ENCODE data around the gene P2RY2.

Gene P2RY2

GRCh38 chr11:73177778-73178539 is 40.1 kb upstream of the P2RY2 start:
- peak; percentile 81 for TF ChIP-seq CTCF (IDR thresholded peaks at IDR 0.05; ENCODE audit: borderline replicate concordance, control extremely low read depth, extremely low read depth, insufficient read depth, missing control alignments)
- peak; percentile 89 for DNase-seq (ENCODE audit: low spot score)
- in situ Hi-C loops (cut with MboI; ENCODE audit: low sequenced_read_pairs, unreplicated experiment) = loop anchor here (10.0 kb wide), 1 partner anchor 343 kb away; no protein-coding TSS in a partner anchor

DNA sequence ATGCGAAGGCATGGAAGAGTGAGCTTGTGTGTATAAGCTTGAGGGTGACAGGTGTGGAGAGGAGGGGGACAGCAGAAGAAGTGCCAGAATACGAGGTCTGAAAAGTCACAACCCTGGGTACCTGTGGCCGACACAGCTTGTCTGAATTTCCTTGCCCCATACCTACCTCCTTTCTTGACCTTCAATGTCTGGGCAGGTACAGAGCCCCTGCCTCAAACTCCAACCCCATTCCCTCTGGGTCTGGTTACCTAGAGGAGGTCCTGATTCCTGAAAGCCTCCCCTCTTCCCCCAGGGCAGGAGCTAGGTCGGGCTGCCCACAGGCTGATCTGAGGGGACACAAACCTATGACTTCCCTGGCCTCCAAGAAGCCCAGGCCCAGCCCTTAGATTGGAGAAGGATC is 39.4 kb upstream of the P2RY2 start:
- in situ Hi-C loops (cut with MboI; ENCODE audit: low sequenced_read_pairs, unreplicated experiment) = loop anchor here (10.0 kb wide), 1 partner anchor 344 kb away; no protein-coding TSS in a partner anchor
- no peak for TF ChIP-seq CTCF (IDR thresholded peaks at IDR 0.05; ENCODE audit: borderline replicate concordance, control extremely low read depth, extremely low read depth, insufficient read depth, missing control alignments)
- DNase-seq (ENCODE audit: low spot score) = no peak

GRCh38 chr11:73182824-73183321 is 35.2 kb upstream of the P2RY2 start:
- in situ Hi-C loops (cut with MboI; ENCODE audit: low sequenced_read_pairs, unreplicated experiment) = no loop called here
- no peak for TF ChIP-seq CTCF (IDR thresholded peaks at IDR 0.05; ENCODE audit: borderline replicate concordance, control extremely low read depth, extremely low read depth, insufficient read depth, missing control alignments)
- no peak for DNase-seq (ENCODE audit: low spot score)

DNA sequence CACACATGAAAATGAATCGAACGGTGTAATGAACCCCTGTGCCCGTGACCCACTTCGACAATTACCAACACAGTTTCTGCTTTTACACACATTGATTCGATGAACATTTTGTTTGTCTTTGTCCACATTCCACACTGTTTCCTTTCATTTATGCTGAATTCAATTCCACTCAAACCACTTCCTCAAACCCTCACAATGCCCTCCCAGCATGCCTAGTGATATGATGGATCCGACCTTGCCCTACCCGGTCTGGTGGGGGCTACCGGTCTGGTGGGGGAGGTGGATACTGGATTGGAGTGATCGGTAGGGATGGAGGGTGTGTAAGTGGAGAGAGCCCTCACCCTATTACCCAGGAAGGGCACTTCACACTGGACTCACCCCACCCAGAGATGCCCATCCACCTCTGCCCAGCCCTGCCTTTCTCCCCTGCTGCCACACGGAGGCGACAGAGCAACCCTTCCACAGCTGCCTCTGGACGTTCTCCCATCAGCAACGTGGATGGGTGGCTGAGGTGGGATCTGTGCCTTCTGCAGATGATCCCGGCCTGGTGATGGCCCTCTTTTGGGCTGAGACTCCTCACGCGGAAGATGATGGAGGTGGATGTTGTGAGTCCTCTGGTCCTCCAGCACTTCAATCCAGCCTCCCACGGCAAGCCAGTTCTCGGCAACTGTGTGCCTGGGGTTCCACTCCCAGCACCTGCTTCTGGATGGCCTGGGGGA is 33.0 kb upstream of the P2RY2 start:
- peak; percentile 80 for TF ChIP-seq CTCF (IDR thresholded peaks at IDR 0.05; ENCODE audit: borderline replicate concordance, control extremely low read depth, extremely low read depth, insufficient read depth, missing control alignments)
- DNase-seq (ENCODE audit: low spot score) = peak; percentile 76
- in situ Hi-C loops (cut with MboI; ENCODE audit: low sequenced_read_pairs, unreplicated experiment) = no loop called here

- in situ Hi-C loops (cut with MboI; ENCODE audit: low sequenced_read_pairs, unreplicated experiment) = no loop called here
- no peak for TF ChIP-seq CTCF (IDR thresholded peaks at IDR 0.05; ENCODE audit: borderline replicate concordance, control extremely low read depth, extremely low read depth, insufficient read depth, missing control alignments)
- no peak for DNase-seq (ENCODE audit: low spot score)
These were observed 32.3 kb upstream of the P2RY2 start for GRCh38 chr11:73185680-73186293.

DNA sequence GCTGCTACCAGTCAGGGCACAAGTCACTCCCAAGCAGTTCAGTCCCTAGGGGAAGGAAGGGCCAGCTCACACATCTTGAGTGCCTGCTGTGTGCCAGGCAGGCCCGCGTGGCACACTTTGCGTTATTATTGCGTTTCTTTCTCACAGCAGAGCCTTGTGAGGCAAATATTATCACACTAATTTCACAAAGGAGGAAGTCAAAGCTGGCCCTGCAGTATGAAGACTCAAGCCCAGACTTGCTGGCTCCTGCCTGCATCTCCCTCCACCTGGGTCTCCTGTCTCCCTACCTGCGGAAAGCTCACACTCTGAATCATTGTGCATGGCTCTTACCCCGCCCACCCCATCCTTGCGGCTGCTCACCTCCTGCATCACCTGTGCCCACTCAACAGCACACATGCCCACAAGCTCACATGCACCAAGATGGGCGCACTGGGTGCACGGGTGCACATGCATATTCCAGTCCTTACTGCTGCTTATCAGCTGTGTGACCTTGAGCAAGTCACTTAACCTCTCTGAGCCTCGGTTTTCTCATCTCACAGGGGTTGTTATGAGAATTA is 31.7 kb upstream of the P2RY2 start:
- in situ Hi-C loops (cut with MboI; ENCODE audit: low sequenced_read_pairs, unreplicated experiment) = no loop called here
- no peak for TF ChIP-seq CTCF (IDR thresholded peaks at IDR 0.05; ENCODE audit: borderline replicate concordance, control extremely low read depth, extremely low read depth, insufficient read depth, missing control alignments)
- no peak for DNase-seq (ENCODE audit: low spot score)

Measured in GM13976 (cell line).